ENCODE data around the gene NGDN.

The NGDN gene

DNA sequence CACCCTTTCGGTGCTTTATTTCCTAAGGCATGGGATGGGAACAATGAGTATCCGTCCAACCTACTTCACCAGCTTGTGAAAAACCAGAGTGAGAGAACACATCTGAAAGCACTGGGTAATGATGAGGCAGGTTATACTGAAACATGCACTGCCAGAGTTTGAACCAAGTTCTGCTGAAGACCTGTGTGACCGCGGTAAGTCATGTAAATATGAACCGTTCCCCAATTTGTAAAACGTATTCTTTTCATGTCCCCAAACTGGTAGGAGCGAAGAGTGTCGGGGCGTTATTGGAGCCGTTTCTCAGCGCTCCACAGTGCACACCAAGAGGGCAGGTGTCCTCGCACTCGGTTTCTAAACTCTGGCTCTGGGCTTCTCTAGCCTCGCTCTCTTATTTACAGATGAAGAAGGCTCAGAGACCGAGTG lies 788 bp upstream of the NGDN start:
- TF ChIP-seq CTCF (IDR thresholded peaks at IDR 0.05; ENCODE audit: control insufficient read depth, insufficient read depth, low read depth, low read length, missing control alignments) = no peak
- H3K4me3 ChIP-seq (ENCODE audit: control insufficient read depth, low read depth, low read length) = peak overlapping the region; percentile 29
- DNase-seq (ENCODE audit: low read depth) = no peak

DNA sequence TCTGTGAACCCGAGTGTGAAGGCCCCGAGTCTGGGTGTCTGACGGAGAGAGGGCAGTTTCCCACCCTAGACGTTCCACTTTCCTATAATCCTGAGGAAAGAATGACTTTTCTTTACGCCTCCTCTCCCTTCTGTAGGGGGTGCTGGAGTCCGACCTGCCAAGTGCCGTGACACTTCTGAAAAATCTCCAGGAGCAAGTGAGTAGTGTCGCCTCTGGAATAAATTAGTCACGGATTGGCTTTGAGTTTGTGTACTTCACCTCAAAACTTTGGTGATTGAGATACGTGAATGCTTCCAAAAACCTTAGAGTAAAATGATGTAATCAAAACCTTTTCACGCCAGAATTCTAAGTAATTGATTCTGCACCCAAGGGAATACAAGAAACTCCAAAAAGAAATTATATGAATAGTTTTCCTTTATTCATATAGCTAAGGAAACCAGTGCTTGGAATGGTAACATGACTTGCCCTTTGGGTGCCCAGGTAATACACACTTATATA lies 452 bp downstream of the NGDN start:
- no peak for TF ChIP-seq CTCF (IDR thresholded peaks at IDR 0.05; ENCODE audit: control insufficient read depth, insufficient read depth, low read depth, low read length, missing control alignments)
- DNase-seq (ENCODE audit: low read depth) = no peak
- peak overlapping the region; percentile 97 for H3K4me3 ChIP-seq (ENCODE audit: control insufficient read depth, low read depth, low read length)

DNA sequence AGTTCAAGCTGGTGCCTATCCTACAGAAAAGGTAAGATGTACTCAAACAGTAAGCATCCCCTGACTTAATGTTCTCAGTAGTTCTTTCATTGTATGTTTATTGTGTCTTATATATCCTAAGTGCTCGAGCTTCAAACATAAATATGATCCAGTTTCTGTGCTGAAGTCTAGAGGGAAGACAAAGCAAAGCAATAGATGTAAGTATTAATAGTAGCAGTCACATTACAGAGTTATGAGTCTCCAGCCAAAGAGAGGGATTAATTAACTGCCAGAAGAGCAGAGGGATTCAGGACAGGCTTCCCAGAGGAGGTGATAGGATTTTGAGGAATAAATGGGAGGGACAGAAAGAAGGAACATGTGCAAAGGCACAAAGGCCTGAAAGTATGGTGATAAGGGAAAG lies 1.4 kb downstream of the NGDN start:
- H3K4me3 ChIP-seq (ENCODE audit: control insufficient read depth, low read depth, low read length) = no peak overlapping the region
- no peak for TF ChIP-seq CTCF (IDR thresholded peaks at IDR 0.05; ENCODE audit: control insufficient read depth, insufficient read depth, low read depth, low read length, missing control alignments)
- DNase-seq (ENCODE audit: low read depth) = no peak

DNA sequence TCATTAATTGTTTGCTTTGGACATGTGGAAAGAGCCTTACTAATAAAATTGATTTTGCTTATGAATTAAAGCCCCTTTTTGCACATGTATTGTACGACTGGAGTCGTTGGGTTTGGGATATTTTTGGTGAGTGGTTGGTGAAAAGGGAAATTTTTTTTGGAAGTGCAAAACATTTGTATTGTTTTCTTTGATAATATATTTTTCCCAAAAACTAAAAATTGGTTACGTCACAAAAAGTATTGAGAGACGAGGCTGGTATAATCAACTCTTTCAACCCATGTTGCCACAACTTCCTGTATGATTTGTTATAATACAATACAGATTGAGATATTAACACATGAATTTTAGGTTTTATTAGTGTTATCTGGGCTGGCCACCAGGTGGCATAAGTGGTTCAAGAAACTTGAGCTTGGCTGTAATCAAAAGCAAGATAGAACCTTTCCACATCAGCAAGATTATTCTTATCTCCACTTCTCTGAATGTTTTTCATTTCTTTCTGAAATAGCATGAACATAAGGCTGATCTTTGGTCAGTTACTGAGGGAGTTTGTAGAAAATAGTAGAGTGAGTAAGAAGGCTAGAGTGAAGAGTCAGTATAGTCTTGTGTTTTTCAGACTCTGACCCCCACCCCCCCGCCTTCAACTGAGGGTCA lies 8.7 kb downstream of the NGDN start:
- peak; percentile 29 for DNase-seq (ENCODE audit: low read depth)
- no peak overlapping the region for H3K4me3 ChIP-seq (ENCODE audit: control insufficient read depth, low read depth, low read length)
- peak; percentile 59 for TF ChIP-seq CTCF (IDR thresholded peaks at IDR 0.05; ENCODE audit: control insufficient read depth, insufficient read depth, low read depth, low read length, missing control alignments)

GRCh38 chr14:23481362-23481970 lies 12.0 kb downstream of the NGDN start:
- DNase-seq (ENCODE audit: low read depth) = no peak
- H3K4me3 ChIP-seq (ENCODE audit: control insufficient read depth, low read depth, low read length) = no peak overlapping the region
- TF ChIP-seq CTCF (IDR thresholded peaks at IDR 0.05; ENCODE audit: control insufficient read depth, insufficient read depth, low read depth, low read length, missing control alignments) = no peak

- DNase-seq (ENCODE audit: low read depth) = no peak
- H3K4me3 ChIP-seq (ENCODE audit: control insufficient read depth, low read depth, low read length) = no peak overlapping the region
- TF ChIP-seq CTCF (IDR thresholded peaks at IDR 0.05; ENCODE audit: control insufficient read depth, insufficient read depth, low read depth, low read length, missing control alignments) = no peak
Measured at GRCh38 chr14:23481979-23482822, 12.7 kb downstream of the NGDN start.
